HG03558 (cell line): ENCODE data around the gene PARD3B.

Experiments used
- ATAC-seq: cut with Tn5 transposase; IDR thresholded peaks from one replicate; pipeline ENCODE4 v1.9.1; 2021; ENCODE audit warnings: moderate number of reproducible peaks; ENCODE audit not compliant: unreplicated experiment; ENCODE audit errors: extremely low read depth

The PARD3B gene

GRCh38 chr2:205637320-205637602 is 1092.0 kb downstream of the PARD3B start:
- no peak for ATAC-seq

GRCh38 chr2:205637779-205638503 is 1092.7 kb downstream of the PARD3B start:
- no peak for ATAC-seq

- ATAC-seq, result no peak
These were observed 1095.4 kb downstream of the PARD3B start for GRCh38 chr2:205640716-205641115.

GRCh38 chr2:205642599-205643356 is 1097.5 kb downstream of the PARD3B start:
- ATAC-seq, result no peak

GRCh38 chr2:205643391-205643885 is 1098.2 kb downstream of the PARD3B start:
- no peak for ATAC-seq

- no peak for ATAC-seq
These were observed 1098.7 kb downstream of the PARD3B start for GRCh38 chr2:205644018-205644417.

GRCh38 chr2:205646680-205647079 is 1101.4 kb downstream of the PARD3B start:
- peak; percentile 97 for ATAC-seq

GRCh38 chr2:205650450-205650849 is 1105.2 kb downstream of the PARD3B start:
- no peak for ATAC-seq

GRCh38 chr2:205650931-205651330 is 1105.7 kb downstream of the PARD3B start:
- no peak for ATAC-seq

GRCh38 chr2:205651719-205652118 is 1106.4 kb downstream of the PARD3B start:
- no peak for ATAC-seq

- no peak for ATAC-seq
These were observed 1109.8 kb downstream of the PARD3B start for GRCh38 chr2:205654878-205655605.

GRCh38 chr2:205655779-205656456 is 1110.6 kb downstream of the PARD3B start:
- no peak for ATAC-seq

- no peak for ATAC-seq
These were observed 1111.2 kb downstream of the PARD3B start for GRCh38 chr2:205656461-205656860.

GRCh38 chr2:205656941-205657340 is 1111.7 kb downstream of the PARD3B start:
- no peak for ATAC-seq

GRCh38 chr2:205657579-205657978 is 1112.3 kb downstream of the PARD3B start:
- no peak for ATAC-seq

- no peak for ATAC-seq
These were observed 1112.8 kb downstream of the PARD3B start for GRCh38 chr2:205658068-205658467.

GRCh38 chr2:205658572-205658971 is 1113.3 kb downstream of the PARD3B start:
- ATAC-seq, result no peak

- no peak for ATAC-seq
These were observed 1114.6 kb downstream of the PARD3B start for GRCh38 chr2:205659922-205660321.

- no peak for ATAC-seq
These were observed 1115.3 kb downstream of the PARD3B start for GRCh38 chr2:205660521-205661124.

GRCh38 chr2:205661281-205661680 is 1116.0 kb downstream of the PARD3B start:
- ATAC-seq, result no peak
